ENCODE results near the gene SH3BP4. TPM values are rescaled to one million over a fixed set of nuclear protein-coding genes. Genes with fewer than 3 reads are reported as not detected.

SH3BP4 gene
- total and polyA plus RNA-seq, 2 of the 8 experiments (the other 6 are each of a cell fraction or from before 2014, with no cell fraction given) = 28.3 to 35.4 TPM

DNA sequence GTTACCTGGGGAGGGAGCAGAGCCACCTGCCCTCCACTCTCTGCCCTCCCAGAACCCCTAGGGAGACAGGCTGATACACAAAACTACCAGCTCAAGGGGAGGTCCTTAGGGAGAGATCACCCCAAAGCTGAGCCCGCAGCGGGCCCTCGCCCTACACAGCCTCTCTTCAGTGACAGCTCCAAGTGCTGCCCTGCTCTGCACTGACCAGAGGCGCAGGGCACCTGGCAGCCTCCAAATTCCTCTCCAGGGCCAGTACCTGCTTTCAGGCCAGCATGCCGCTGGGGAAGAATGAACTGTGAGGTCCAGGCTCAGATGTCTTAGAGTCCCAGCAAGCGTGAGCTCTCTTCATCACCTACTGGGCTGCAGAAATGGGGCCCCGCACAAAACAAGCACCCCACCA lies 11.3 kb upstream of the SH3BP4 start:
- Histone ChIP-seq H3K27me3 (replicated peaks in 1 of 4; ENCODE audit: control insufficient read depth in 3 of 4, extremely low read depth in 1 of 4, insufficient read depth in 3 of 4, low read length in 3 of 4) (no peaks in the 10 kb centered on the region; a peak in 2 of 7 replicates), H3K18ac (ENCODE audit: extremely low read depth, low read length) (no peak overlapping the region), H2BK15ac (ENCODE audit: low read length) (no peak overlapping the region), H3K14ac (ENCODE audit: insufficient read length) (no peak overlapping the region), H2BK20ac (ENCODE audit: low read length) (no peak overlapping the region), H2AFZ (ENCODE audit: low read length) (no peak overlapping the region), H3K4me2 (ENCODE audit: insufficient read depth in 1 of 2, low read depth in 2 of 2, low read length in 2 of 2) (no peak overlapping the region), H3K79me1 (ENCODE audit: low read depth, low read length) (no peaks in the 10 kb centered on the region), H3K36me3 (ENCODE audit: control insufficient read depth in 2 of 4, insufficient read depth in 4 of 4, low read length in 3 of 4) (no peaks in the 10 kb centered on the region), H2BK120ac (replicated peaks; ENCODE audit: low read depth, low read length) (no peak overlapping the region), H4K8ac (ENCODE audit: extremely low read depth, insufficient read depth, low read length) (no peak overlapping the region; the same call in 1 of the 2 replicates), H3K9ac (replicated peaks in 1 of 4; ENCODE audit: extremely low read depth in 1 of 4, low read depth in 3 of 4, low read length in 3 of 4) (no peak overlapping the region), H3K4me3 (ENCODE audit: extremely low read depth in 1 of 4, insufficient read depth in 2 of 4, low read depth in 3 of 4, low read length in 4 of 4) (no peak overlapping the region), H3K27ac (ENCODE audit: low read depth, low read length) (no peak overlapping the region), H2AK5ac (ENCODE audit: low read depth, low read length) (no peak overlapping the region), H2BK5ac (ENCODE audit: low read depth, low read length) (no peak overlapping the region), H3K56ac (replicated peaks; ENCODE audit: insufficient read length, low read depth, low read length) (no peak overlapping the region), H4K20me1 (replicated peaks in 1 of 2; ENCODE audit: control insufficient read depth in 1 of 2, insufficient read depth in 2 of 2, low read length in 2 of 2) (no peaks in the 10 kb centered on the region), H3K4me1 (replicated peaks in 1 of 4; ENCODE audit: control insufficient read depth in 3 of 4, insufficient read depth in 4 of 4, low read length in 3 of 4) (peaks cover 0 to 9% (median 3%) of the 10 kb centered on the region in 4 experiments; a peak in 1 of 7 replicates), H2BK12ac (ENCODE audit: low read depth, low read length) (no peak overlapping the region), H3K79me2 (ENCODE audit: control insufficient read depth in 1 of 2, insufficient read depth in 2 of 2, low read length in 2 of 2) (no peaks in the 10 kb centered on the region), H4K5ac (ENCODE audit: insufficient read length, low read depth, low read length) (no peak overlapping the region), H4K91ac (replicated peaks; ENCODE audit: insufficient read length, low read length) (no peak overlapping the region), H3K23ac (ENCODE audit: insufficient read length) (no peak overlapping the region), H3K4ac (replicated peaks; ENCODE audit: insufficient read length, low read depth, low read length) (no peak overlapping the region), H3K9me3 (ENCODE audit: insufficient read depth in 2 of 2, low read depth in 1 of 2, low read length in 1 of 2) (no peaks in the 10 kb centered on the region), H3K23me2 (ENCODE audit: low read depth, low read length) (peaks cover 3% of the 10 kb centered on the region; the same call in 1 of the 2 replicates)
- ChIA-PET POLR2A (ENCODE audit: partially characterized antibody) (no interaction called here), CTCF (ENCODE audit: partially characterized antibody) (interaction anchor here (0.6 to 1.4 kb wide), 2 partner anchors 120 to 125 kb away, joined by 3 to 4 read pairs; no protein-coding TSS in a partner anchor)
- WGBS, 2 experiments (ENCODE audit: extremely low coverage in 1 of 2, insufficient coverage in 1 of 2, insufficient read length in 1 of 2, insufficient replicate concordance in 2 of 2, low coverage in 1 of 2, low lambda C conversion rate in 2 of 2, missing lambda C conversion rate in 1 of 2) = 88% methylated on average over 7 of the region's 7 CpGs; no CpG with 5 or more reads in 1 of the 2 experiments
- FAIRE-seq (no peak), DNase-seq (ENCODE audit: low read depth in 1 of 2, low spot score in 2 of 2) (no peak)
- no peak for TF ChIP-seq ZNF274 (IDR thresholded peaks at IDR 0.05; ENCODE audit: borderline replicate concordance, extremely low read depth, low read length)
- no peak for TF ChIP-seq YY1 (IDR thresholded peaks at IDR 0.05; ENCODE audit: low read depth, low read length)
- TF ChIP-seq SP2 (IDR thresholded peaks at IDR 0.05; ENCODE audit: low read length) = no peak
- TF ChIP-seq, protein P1, sequence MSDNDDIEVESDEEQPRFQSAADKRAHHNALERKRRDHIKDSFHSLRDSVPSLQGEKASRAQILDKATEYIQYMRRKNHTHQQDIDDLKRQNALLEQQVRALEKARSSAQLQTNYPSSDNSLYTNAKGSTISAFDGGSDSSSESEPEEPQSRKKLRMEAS (IDR thresholded peaks at IDR 0.05) = no peak
- no peak for TF ChIP-seq ASH2L (IDR thresholded peaks at IDR 0.05; ENCODE audit: low read length)
- no peak for TF ChIP-seq NANOG (IDR thresholded peaks at IDR 0.05; ENCODE audit: insufficient read depth, low read depth, low read length, poor library complexity, severe bottlenecking)
- no peak for TF ChIP-seq CREB1 (IDR thresholded peaks at IDR 0.05)
- TF ChIP-seq FOSL1 (IDR thresholded peaks at IDR 0.05; ENCODE audit: insufficient read depth, low read depth, low read length) = no peak
- TF ChIP-seq HDAC6 (IDR thresholded peaks at IDR 0.05; ENCODE audit: low read depth, low read length) = no peak
- no peak for TF ChIP-seq JUN (IDR thresholded peaks at IDR 0.05; ENCODE audit: low read depth, low read length)
- TF ChIP-seq NRF1 (IDR thresholded peaks at IDR 0.05; ENCODE audit: low read depth, low read length) = no peak
- no peak for TF ChIP-seq KDM4A (IDR thresholded peaks at IDR 0.05; ENCODE audit: low read depth, low read length, severe bottlenecking)
- TF ChIP-seq SIRT6 (IDR thresholded peaks at IDR 0.05; ENCODE audit: low read length) = no peak
- TF ChIP-seq EP300 (IDR thresholded peaks at IDR 0.05; ENCODE audit: borderline replicate concordance in 1 of 2, low read depth in 2 of 2, low read length in 2 of 2) = no peak
- no peak for TF ChIP-seq SP4 (IDR thresholded peaks at IDR 0.05; ENCODE audit: low read length)
- TF ChIP-seq POU5F1 (IDR thresholded peaks at IDR 0.05; ENCODE audit: low read depth, low read length) = no peak
